ENCODE data around the gene NDC80.
A peak's percentile ranks its signal among the peaks of the same experiment; 100 is the strongest.
"Not testable (repeated sequence)": the region's sequence is repeated elsewhere in the genome, so short reads cannot be mapped to it uniquely, and the experiment has no call there.

The NDC80 gene

DNA sequence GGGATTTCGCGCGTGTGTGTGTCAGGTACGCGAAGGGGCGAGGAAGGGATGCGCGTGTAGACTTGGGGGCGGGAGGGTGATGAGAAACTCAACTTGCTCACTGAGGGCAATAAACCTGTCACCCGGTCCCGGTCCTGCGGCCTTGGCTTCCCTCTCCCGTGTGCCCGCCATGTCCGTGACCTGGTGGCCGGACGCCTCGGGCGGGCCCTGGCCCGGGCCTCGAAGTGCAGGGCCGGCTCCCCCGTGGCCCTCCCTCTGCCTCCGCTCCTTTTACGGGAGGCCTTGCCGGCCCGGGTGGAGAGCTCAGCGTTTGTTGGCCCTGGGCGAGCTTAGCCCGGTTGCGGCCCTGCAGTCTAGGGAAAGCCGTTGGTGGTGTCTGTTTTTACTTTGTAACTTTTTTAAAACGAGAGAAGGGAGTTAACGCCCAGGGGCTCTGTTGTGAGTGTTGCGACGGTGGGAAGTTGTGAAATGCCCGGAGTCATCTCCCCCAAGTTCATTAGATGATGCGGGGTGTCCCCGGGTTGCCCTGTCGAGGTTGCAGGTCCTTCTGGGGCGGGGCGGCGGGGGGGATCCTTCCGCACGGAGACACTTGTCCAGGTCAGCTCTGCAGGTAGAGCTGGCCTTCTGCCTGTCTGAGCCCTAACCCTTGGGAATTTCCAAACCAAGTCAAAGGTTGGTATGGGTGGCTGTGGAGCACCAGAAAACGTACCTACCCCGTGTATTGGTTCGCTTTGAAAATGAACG is 85.1 kb downstream of the NDC80 start:
- Histone ChIP-seq H3K36me3 (ENCODE audit: control insufficient read depth, low read depth, low read length) (no peaks in the 10 kb centered on the region), H3K9ac (ENCODE audit: low read length) (peak overlapping the region; percentile 93), H3K27me3 (ENCODE audit: control insufficient read depth, insufficient read depth, low read length) (peaks cover 35% of the 10 kb centered on the region), H3K4me1 (ENCODE audit: control insufficient read depth, low read depth, low read length) (peaks cover 18% of the 10 kb centered on the region), H3K4me3 (ENCODE audit: low read length) (peak overlapping the region; percentile 86), H3K9me3 (ENCODE audit: control insufficient read depth, low read depth, low read length) (no peaks in the 10 kb centered on the region), H3K27ac (ENCODE audit: low read length) (no peak overlapping the region)

- H3K9me3 ChIP-seq (ENCODE audit: control insufficient read depth, low read depth, low read length), result no peaks in the 10 kb centered on the region
- no peak overlapping the region for H3K27ac ChIP-seq (ENCODE audit: low read length)
- peaks cover 18% of the 10 kb centered on the region for H3K4me1 ChIP-seq (ENCODE audit: control insufficient read depth, low read depth, low read length)
- H3K27me3 ChIP-seq (ENCODE audit: control insufficient read depth, insufficient read depth, low read length), result peaks cover 35% of the 10 kb centered on the region
- H3K36me3 ChIP-seq (ENCODE audit: control insufficient read depth, low read depth, low read length), result no peaks in the 10 kb centered on the region
- peak overlapping the region; percentile 86 for H3K4me3 ChIP-seq (ENCODE audit: low read length)
- peak overlapping the region; percentile 93 for H3K9ac ChIP-seq (ENCODE audit: low read length)
Measured at GRCh38 chr18:2656981-2657512, 85.7 kb downstream of the NDC80 start.

- peaks cover 18% of the 10 kb centered on the region for H3K4me1 ChIP-seq (ENCODE audit: control insufficient read depth, low read depth, low read length)
- H3K9ac ChIP-seq (ENCODE audit: low read length), result no peak overlapping the region
- H3K27me3 ChIP-seq (ENCODE audit: control insufficient read depth, insufficient read depth, low read length), result peaks cover 26% of the 10 kb centered on the region
- no peak overlapping the region for H3K27ac ChIP-seq (ENCODE audit: low read length)
- no peak overlapping the region for H3K4me3 ChIP-seq (ENCODE audit: low read length)
- no peaks in the 10 kb centered on the region for H3K36me3 ChIP-seq (ENCODE audit: control insufficient read depth, low read depth, low read length)
- H3K9me3 ChIP-seq (ENCODE audit: control insufficient read depth, low read depth, low read length), result no peaks in the 10 kb centered on the region
Measured at GRCh38 chr18:2657788-2658458, 86.6 kb downstream of the NDC80 start.

- not testable (repeated sequence) for H3K27me3 ChIP-seq (ENCODE audit: control insufficient read depth, insufficient read depth, low read length); H3K9me3 ChIP-seq (ENCODE audit: control insufficient read depth, low read depth, low read length); H3K9ac ChIP-seq (ENCODE audit: low read length); H3K4me1 ChIP-seq (ENCODE audit: control insufficient read depth, low read depth, low read length); H3K4me3 ChIP-seq (ENCODE audit: low read length); H3K27ac ChIP-seq (ENCODE audit: low read length); H3K36me3 ChIP-seq (ENCODE audit: control insufficient read depth, low read depth, low read length)
Measured at GRCh38 chr18:2660849-2661248, 89.5 kb downstream of the NDC80 start.

DNA sequence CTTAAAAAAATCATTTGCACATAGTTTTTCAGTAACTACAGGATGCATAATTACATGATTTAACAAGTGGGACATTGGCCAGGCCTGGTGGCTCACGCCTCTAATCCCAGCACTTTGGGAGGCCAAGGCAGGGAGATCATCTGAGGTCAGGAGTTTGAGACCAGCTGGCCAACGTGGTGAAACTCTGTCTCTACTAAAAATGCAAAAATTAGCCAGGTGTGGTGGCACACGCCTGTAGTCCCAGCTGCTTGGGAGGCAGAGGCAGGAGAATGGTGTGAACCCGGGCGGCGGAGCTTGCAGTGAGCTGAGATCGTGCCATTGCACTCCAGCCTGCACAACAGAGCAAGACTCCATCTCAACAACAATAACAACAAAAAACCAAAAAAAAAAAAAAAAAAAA is 90.9 kb downstream of the NDC80 start:
- not testable (repeated sequence) for H3K4me3 ChIP-seq (ENCODE audit: low read length); H3K9me3 ChIP-seq (ENCODE audit: control insufficient read depth, low read depth, low read length); H3K27ac ChIP-seq (ENCODE audit: low read length); H3K27me3 ChIP-seq (ENCODE audit: control insufficient read depth, insufficient read depth, low read length); H3K4me1 ChIP-seq (ENCODE audit: control insufficient read depth, low read depth, low read length); H3K9ac ChIP-seq (ENCODE audit: low read length)
- H3K36me3 ChIP-seq (ENCODE audit: control insufficient read depth, low read depth, low read length), result peaks cover 10% of the 10 kb centered on the region

GRCh38 chr18:2662990-2663389 is 91.6 kb downstream of the NDC80 start:
- Histone ChIP-seq H3K27ac (ENCODE audit: low read length) (no peak overlapping the region), H3K4me3 (ENCODE audit: low read length) (no peak overlapping the region), H3K4me1 (ENCODE audit: control insufficient read depth, low read depth, low read length) (no peaks in the 10 kb centered on the region), H3K36me3 (ENCODE audit: control insufficient read depth, low read depth, low read length) (peaks cover 12% of the 10 kb centered on the region), H3K9ac (ENCODE audit: low read length) (no peak overlapping the region), H3K9me3 (ENCODE audit: control insufficient read depth, low read depth, low read length) (no peaks in the 10 kb centered on the region), H3K27me3 (ENCODE audit: control insufficient read depth, insufficient read depth, low read length) (no peaks in the 10 kb centered on the region)
